Measurements from ENCODE around the gene HES7. TPM values are rescaled to one million over a fixed set of nuclear protein-coding genes. Genes with fewer than 3 reads are reported as not detected.

Gene HES7
- total RNA-seq, 4 donors from 2014 or later, result 2.1 TPM; not detected in 3

DNA sequence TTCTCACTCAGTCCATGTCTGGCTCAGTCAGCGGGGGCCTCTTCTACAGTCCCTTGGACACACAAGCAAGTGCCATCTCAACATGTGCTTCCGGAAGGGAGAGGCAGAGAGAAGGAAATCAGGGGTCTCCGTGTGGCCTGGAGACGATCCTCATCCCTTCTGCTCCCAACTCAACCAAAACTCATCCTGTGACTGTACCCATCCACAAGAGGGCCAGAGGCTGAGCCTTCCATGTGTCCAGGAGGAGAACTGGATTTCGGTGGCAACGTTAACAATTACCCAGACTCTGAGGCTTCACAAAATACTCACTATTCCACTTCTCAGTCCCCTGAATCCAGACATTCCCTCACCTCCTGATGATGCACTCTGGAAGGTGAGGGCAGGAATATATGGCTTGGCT, 28.5 kb downstream of the HES7 start:
- TF ChIP-seq POLR2A (IDR thresholded peaks at IDR 0.05) (no peak), EP300 (IDR thresholded peaks at IDR 0.05) (no peak)
- TF ChIP-seq, protein P1, sequence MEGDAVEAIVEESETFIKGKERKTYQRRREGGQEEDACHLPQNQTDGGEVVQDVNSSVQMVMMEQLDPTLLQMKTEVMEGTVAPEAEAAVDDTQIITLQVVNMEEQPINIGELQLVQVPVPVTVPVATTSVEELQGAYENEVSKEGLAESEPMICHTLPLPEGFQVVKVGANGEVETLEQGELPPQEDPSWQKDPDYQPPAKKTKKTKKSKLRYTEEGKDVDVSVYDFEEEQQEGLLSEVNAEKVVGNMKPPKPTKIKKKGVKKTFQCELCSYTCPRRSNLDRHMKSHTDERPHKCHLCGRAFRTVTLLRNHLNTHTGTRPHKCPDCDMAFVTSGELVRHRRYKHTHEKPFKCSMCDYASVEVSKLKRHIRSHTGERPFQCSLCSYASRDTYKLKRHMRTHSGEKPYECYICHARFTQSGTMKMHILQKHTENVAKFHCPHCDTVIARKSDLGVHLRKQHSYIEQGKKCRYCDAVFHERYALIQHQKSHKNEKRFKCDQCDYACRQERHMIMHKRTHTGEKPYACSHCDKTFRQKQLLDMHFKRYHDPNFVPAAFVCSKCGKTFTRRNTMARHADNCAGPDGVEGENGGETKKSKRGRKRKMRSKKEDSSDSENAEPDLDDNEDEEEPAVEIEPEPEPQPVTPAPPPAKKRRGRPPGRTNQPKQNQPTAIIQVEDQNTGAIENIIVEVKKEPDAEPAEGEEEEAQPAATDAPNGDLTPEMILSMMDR (IDR thresholded peaks at IDR 0.05), result no peak
- Histone ChIP-seq H3K9me3 (no peaks in the 10 kb centered on the region), H3K27me3 (peaks cover 0 to 65% of the 10 kb centered on the region in 2 donors), H3K4me3 (no peak overlapping the region), H3K36me3 (no peaks in the 10 kb centered on the region), H3K27ac (no peak overlapping the region), H3K4me1 (no peaks in the 10 kb centered on the region)
- WGBS, 2 donors, result 70 to 76% methylated on average over 6 of the region's 6 CpGs
- DNase-seq (ENCODE audit: low spot score in 2 of 2), result no peak

DNA sequence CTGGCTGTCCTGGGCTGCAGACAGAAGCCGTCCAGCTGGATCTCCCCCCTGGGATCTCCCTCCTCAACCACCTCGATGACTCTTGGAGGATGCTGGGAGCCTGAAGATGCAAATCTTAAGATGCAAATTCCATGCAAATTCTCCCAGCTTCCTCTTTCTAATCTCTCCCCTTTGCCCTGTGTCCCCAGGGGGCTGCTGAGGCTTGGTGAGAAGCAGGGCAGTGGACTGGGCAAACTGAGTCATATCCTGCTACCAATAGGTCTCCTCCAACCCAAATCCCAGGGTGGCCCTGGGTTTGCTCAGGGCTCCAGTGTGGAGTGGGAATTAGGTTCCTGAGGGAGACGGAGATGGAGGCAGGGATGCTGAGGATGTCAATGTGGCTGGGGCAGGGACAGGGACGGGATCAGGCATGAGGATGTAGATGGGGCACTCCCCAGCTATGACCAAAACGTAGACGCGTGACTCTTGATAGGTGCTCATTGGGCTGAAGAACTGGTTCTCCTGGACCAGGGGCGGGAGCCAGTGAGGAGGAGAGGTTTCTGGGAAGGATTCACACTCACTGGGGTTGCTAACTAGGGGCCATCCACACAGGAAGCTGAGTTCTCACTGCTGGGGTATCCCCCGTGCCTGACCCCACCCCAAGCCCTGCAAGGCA, 32.7 kb downstream of the HES7 start:
- H3K27ac ChIP-seq, result no peak overlapping the region
- DNase-seq (ENCODE audit: low spot score in 2 of 2), result no peak
- H3K4me3 ChIP-seq, result no peak overlapping the region
- no peaks in the 10 kb centered on the region for H3K4me1 ChIP-seq
- TF ChIP-seq, protein P1 (IDR thresholded peaks at IDR 0.05), result no peak
- TF ChIP-seq POLR2A (IDR thresholded peaks at IDR 0.05) (no peak), EP300 (IDR thresholded peaks at IDR 0.05) (no peak)
- 55 to 59% methylated on average over 9 of the region's 9 CpGs for WGBS, 2 donors
- no peaks in the 10 kb centered on the region for H3K36me3 ChIP-seq
- H3K9me3 ChIP-seq, result no peaks in the 10 kb centered on the region
- peaks cover 0 to 88% of the 10 kb centered on the region in 2 donors for H3K27me3 ChIP-seq

DNA sequence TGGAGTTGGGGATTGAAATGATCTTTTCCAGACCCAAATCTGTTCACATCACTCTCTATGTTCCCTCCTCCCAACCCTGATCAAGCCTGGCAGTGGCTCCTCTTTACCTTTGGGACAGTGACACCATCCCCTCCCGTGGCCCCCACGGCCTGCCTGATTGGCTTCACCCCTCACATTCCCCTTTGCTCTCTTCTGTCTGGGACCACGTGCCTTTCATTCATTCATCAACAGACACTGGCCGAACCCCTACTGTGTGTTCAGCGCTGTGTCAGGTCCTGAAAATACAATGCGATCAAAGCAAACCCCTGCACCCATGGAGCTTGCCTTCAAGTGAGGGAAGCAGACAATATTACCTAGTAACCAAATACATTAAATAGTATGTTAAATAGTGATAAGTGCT, 34.2 kb downstream of the HES7 start:
- no peaks in the 10 kb centered on the region for H3K36me3 ChIP-seq
- H3K27me3 ChIP-seq, result peaks cover 0 to 86% of the 10 kb centered on the region in 2 donors
- TF ChIP-seq, protein P1 (IDR thresholded peaks at IDR 0.05), result no peak
- TF ChIP-seq EP300 (IDR thresholded peaks at IDR 0.05) (no peak), POLR2A (IDR thresholded peaks at IDR 0.05) (no peak)
- no peaks in the 10 kb centered on the region for H3K9me3 ChIP-seq
- no peak overlapping the region for H3K4me3 ChIP-seq
- H3K27ac ChIP-seq, result no peak overlapping the region
- 63 to 67% methylated on average over 6 of the region's 6 CpGs for WGBS, 2 donors
- H3K4me1 ChIP-seq, result no peaks in the 10 kb centered on the region
- no peak for DNase-seq (ENCODE audit: low spot score in 2 of 2)

DNA sequence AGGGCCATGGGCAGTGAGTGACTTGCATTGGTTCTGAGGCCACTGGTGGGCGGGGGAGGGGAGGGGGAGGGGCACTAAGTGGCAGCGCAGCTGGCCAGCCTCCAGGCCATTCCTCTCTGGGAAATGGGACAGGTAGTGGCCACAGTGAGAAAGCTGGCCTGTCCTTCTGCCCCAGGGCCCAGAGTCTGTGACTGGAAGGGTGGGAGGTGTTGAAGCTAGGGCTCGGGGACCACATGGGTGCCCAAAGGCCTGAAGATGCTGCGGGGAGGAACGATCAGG, 36.0 kb downstream of the HES7 start:
- Histone ChIP-seq H3K9me3 (no peaks in the 10 kb centered on the region), H3K4me1 (no peaks in the 10 kb centered on the region), H3K27ac (no peak overlapping the region), H3K36me3 (no peaks in the 10 kb centered on the region), H3K4me3 (no peak overlapping the region), H3K27me3 (peaks cover 0 to 93% of the 10 kb centered on the region in 2 donors)
- DNase-seq (ENCODE audit: low spot score in 2 of 2), result no peak
- TF ChIP-seq, protein P1 (IDR thresholded peaks at IDR 0.05), result no peak
- no peak for TF ChIP-seq EP300 (IDR thresholded peaks at IDR 0.05)
- TF ChIP-seq POLR2A (IDR thresholded peaks at IDR 0.05), result no peak
- WGBS, 2 donors, result 63 to 81% methylated on average over 3 to 4 of the region's 5 CpGs

DNA sequence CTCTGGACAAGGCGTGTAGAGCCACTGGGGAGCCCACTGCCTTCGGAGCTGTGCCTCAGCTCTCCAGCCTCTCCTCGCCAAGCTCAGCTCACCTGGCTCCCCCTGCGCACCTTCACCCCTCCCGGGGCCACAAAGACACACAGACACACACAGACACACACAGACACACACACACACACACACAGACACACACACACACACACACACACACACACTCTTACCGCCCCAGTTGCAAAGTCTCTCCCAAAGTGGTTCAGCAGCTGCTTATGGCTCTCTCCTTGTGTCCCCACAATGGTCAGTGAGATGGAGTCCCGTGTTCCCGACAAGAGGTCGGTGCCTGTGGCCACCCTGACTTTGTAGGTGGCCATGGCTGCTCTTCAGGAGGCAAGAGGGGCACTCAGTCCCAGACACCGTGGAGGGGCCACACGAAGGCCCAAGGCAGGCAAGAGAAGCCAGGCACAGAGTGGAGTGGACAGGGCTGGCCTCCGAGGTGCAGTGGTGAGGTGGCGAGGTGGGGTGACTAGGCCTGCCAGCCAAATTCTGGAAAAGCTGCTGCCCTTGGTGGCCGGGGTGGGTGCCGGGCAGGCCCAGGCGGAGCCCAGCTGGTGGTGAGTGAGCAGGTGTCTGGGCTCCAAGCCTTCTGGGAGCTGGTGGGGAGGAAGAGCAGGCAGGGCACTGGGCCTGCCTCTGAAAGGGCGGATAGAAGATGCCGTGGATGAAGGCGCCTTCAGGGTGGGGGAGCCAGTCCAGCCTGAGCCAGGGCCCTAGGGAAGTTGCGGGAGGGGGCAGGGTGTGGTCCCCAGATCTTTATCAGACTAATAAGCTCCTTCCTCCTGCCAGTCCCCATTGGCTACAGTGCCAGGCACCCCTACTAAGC, 36.6 kb downstream of the HES7 start, which contains the start of gene ALOX12B:
Gene ALOX12B (minus strand): TSS at position 642 of the 877 bp plus-strand sequence. CDS start 274 bp downstream, at position 368.
- no peak for TF ChIP-seq POLR2A (IDR thresholded peaks at IDR 0.05)
- TF ChIP-seq, protein P1 (IDR thresholded peaks at IDR 0.05), result no peak
- TF ChIP-seq EP300 (IDR thresholded peaks at IDR 0.05), result no peak
- H3K27ac ChIP-seq, result no peak within 1 kb of the TSS
- 78 to 79% methylated on average over 17 to 19 of the region's 20 CpGs for WGBS, 2 donors
- peaks cover 0 to 93% of the 10 kb centered on the region in 2 donors for H3K27me3 ChIP-seq
- DNase-seq (ENCODE audit: low spot score in 2 of 2), result no peak
- no peaks in the 10 kb centered on the region for H3K4me1 ChIP-seq
- H3K4me3 ChIP-seq, result no peak within 1 kb of the TSS
- no peaks in the 10 kb centered on the region for H3K36me3 ChIP-seq
- H3K9me3 ChIP-seq, result no peaks in the 10 kb centered on the region
